Neural cell (in vitro differentiated cells): ENCODE results near the gene HEPHL1.

Experiments
- CTCF ChIP-seq: fragments of 450-650 bp; IDR thresholded peaks from 2 replicates; pipeline ENCODE4 v1.5.1; 2014; ENCODE audit warnings: antibody characterized with exemption, mild to moderate bottlenecking, moderate library complexity; ENCODE audit not compliant: poor library complexity, severe bottlenecking
- EP300 ChIP-seq: fragments of 450-650 bp; conservative IDR thresholded peaks from 2 replicates; pipeline ENCODE4 v1.6.1; 2014; ENCODE audit warnings: antibody characterized with exemption, mild to moderate bottlenecking, moderate library complexity; ENCODE audit not compliant: poor library complexity, severe bottlenecking
- POLR2AphosphoS5 ChIP-seq: IDR thresholded peaks from 2 replicates; pipeline ENCODE4 v1.6.1; 2012
- REST ChIP-seq: IDR thresholded peaks from 2 replicates; pipeline ENCODE4 v1.6.1; 2012; ENCODE audit warnings: borderline replicate concordance
- SMC3 ChIP-seq: fragments of 450-650 bp; conservative IDR thresholded peaks from 2 replicates; pipeline ENCODE4 v1.6.1; 2014; ENCODE audit warnings: antibody characterized with exemption, mild to moderate bottlenecking, moderate library complexity; ENCODE audit not compliant: poor library complexity
- TAF1 ChIP-seq: IDR thresholded peaks from 2 replicates; pipeline ENCODE4 v1.6.1; 2012; ENCODE audit warnings: low read depth

- TF ChIP-seq CTCF (no peak), POLR2AphosphoS5 (no peak), REST (no peak), EP300 (no peak), TAF1 (no peak), SMC3 (no peak)
These were observed 121.4 kb downstream of the HEPHL1 start for GRCh38 chr11:94142308-94143281.
